GM19324 (cell line): Measurements from ENCODE around the gene EPS8L2.

Source experiments
- ATAC-seq: cut with Tn5 transposase; IDR thresholded peaks from one replicate; pipeline ENCODE4 v1.9.1; 2021; ENCODE audit warnings: mild to moderate bottlenecking, moderate library complexity; ENCODE audit not compliant: unreplicated experiment, low FRiP score

EPS8L2 gene

DNA sequence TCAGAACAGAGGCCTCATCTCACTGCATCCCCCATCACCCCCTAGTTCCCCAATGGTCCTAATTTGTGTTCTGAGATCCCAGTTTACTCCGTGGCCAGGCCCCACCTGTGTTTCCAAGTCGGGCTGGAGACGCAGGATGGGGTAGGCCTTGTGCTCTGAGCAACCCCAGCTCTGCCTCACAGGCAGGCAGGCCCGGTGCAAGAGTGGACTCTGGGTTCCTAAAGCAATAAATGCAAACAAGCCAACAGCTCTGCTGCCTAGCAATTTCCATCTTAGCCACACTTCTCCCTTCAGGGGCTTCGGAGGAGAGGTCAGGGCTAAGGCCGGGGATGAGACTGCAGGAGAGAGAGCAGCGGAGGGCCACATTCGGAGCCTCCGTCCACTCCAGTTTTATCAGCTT is 2.5 kb upstream of the EPS8L2 start:
- no peak for ATAC-seq

DNA sequence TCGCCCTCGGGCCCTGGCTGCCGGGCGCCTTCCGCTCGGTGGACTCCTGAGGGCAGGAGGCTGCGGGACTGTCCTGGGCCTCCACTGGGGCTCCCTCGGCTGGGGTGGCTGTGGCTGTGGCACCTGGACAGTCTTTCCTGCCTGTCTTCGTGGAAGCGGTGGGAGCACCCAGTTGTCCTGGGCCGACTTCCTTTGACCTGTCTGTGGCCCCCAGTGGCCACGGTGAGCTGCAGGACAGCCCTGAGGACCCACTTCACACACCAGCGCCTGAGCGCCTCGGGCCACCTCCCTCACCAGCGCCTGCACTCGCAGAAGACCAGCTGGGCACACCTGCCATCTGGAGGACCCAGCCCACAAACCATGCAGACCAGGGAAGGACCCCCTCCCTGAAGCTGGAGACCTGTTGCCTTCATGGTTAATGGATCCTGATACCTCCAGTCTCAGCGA is 1.8 kb upstream of the EPS8L2 start:
- no peak for ATAC-seq

DNA sequence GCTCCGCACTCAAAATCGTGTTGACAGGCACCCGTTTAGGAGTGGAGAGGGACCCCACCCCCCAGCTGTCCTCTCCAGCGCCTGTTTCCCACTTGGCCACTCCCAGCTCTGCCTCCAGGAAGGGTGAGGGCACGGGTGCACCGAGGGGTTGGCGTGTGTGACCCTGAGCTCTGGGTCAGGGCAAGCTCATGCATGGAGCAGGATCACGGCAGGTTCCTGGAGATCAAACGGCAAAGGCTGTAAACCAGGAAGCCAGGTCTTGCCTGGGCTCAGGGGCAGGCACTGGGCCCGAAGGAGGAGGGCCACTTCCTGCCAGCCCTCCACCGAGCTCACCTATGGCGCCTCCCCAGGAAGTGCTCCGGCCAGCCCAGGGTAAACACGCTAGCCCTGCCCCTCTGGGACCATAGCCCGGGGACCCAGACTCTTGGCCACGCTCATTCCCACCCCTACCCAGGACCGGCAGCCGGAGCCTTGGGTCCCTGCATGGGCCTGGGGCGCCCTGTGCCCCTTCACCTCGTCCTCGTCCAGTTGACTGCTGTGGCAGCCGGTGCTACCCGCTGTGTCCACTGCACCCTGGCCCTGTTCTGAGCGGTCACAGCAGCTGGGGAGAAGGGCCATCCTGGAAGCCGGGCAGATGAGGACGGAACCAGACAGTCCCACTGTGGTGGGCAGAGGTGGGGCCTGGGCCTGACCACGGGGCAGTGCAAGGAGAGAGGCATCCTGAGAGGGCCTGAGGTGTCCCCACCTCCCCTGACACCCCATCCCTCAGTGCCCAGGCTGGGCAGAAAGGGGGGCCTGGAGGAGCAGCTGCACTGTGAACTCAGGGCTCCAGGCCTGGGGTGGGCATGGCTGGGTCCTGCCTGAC is 1.0 kb upstream of the EPS8L2 start:
- no peak for ATAC-seq

DNA sequence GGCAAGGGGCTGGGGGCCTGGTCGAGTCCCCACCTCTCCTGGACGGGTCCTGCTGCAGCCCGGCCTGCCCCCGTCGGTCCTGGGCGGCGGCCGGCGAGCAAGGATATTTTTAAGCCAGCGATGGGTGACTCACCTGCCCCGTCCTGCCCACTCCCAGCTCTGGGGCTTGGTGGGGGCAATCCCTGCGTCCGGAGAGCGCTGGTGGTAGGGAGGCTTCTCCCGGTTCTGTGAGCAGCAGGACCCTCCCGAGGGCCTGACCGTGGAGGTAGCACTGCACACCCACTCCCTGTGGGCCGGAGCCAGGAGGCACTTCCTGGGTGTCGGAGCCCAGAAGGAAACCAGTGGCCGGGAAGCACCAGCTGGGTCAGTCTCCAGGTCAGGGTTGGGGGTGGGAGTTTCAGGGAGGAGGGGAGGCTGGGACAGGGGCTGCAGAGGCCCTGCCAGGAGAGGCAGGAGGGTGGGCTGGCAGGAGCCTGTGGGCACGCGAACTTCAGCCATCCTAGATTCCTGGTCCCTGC is 467 bp downstream of the EPS8L2 start:
- no peak for ATAC-seq

DNA sequence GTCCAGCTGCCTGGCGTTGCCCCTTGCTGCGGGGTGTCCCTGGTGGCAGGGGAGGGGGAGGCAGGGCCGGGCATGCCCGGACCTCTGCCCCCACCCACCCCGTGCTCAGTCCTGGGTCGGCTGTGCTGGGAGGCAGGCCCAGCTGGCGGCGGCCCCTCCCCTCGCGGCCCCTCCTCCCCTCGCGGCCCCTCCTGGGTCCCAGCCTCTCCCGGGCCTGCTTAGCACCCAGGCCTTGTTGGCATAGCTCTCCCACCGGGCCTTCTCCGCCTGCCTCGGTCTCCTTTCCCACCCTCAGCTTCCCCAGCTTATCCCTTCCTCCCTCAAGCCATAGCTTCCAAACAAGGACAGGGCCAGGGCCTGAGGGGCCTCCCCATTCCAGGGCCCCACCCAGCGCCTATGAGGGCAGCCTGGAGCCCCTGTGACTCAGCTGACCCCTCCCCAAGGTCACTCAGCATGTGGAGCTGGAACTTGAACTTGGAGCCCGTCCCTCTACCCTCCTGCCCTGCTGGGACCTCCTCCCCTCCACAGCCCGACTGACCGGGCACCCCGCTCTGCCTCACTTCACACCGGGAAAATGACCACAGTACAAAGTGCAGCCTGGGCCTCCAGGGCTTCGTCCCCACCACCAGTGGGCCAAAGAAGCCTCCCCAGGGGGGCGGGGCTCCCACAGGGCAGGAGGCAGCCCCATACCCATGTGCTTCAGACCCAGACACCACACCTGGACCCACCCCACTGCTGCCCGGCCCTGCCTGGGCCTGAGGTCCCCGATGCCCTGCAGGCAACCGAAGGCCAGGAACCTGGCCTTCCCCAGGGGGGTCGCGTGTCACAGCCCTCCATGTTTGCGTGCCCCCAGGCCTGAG is 1.2 kb downstream of the EPS8L2 start:
- ATAC-seq, result no peak

DNA sequence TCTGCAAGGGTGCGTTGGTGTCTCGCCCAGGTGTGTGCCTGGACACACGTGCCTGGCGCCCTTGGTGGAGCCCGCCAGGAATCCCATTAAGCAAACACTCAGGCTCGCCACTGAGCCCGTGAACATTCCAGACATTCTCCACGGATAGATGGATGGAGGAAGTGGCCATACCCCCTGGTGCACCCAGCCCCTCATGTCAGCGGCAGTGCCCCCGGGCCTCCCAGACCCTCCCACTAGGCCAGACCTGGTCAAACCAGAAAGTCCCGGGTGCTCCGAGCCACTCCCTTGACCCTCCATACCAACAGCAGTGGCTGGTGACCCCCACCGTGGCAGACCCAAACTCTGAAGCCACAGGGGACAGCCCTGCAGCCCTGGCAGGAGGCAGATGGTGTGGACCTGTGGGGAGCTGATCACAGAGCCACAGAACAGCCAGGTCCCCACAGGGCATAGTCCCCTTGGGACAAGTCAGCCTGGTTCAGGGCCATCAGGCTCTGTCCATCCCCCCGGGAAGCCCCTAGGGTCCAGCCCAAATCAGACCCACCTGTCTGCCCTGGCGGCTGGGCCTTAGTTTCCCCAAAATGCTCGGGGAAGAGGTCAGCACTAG is 1.9 kb downstream of the EPS8L2 start:
- no peak for ATAC-seq

DNA sequence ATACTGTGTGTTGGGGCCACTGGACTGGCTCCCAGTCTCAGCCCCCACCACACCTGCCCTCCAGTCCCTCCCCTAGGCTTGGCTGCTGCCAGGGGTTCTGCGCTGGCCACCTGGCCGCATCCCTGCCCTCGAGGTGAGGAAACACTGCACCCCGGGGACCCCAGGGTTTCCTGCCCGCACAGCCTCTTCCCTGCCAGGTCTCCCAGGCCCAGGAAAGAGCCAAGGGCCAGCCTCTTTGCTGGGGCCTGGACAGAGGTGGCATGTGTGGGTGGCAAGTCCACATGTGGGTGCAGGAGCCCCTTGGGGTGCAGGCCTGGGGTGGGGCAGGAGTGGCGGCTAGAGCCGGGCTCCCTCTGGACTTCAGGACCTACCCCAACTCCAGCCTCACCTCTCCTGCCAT is 2.5 kb downstream of the EPS8L2 start:
- no peak for ATAC-seq

DNA sequence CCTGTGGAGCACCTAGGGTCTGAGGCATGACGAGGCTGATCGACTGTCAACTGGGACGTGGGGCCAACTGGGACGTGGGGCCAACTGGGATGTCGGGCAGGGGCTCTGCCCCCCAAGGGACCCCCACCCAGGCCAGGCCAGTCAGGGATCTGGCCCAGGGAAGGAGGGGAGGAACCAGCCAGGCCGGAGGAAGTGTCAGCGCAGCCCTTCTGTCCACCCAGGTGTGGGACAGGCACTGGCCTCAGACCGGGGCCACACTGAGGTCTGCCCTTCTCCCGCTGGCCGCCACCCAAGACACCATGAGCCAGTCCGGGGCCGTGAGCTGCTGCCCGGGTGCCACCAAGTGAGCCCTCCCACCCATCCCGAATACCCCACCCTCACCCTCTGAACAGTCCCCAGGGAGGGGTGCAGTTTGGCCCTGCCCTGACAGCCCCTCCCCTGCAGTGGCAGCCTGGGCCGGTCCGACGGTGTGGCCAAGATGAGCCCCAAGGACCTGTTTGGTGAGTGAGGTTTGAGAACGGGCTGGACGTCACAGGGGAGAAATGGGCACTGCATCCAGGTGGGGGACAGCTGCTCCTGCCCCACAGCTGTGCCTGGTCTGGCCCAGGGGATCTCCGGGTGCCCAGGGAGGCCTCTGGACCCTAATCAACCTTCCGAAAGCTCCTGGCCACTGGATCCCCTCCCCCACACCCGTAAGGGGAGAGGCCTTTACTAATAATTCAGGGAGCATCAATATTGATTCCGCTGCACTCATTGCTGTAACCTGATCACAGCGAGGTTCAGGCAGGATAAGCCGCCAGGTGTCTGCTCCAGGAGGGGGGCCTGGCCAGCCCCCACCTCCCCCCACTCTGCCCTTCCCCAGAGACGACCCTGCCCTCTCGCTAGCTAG is 3.3 kb downstream of the EPS8L2 start:
- ATAC-seq, result no peak

DNA sequence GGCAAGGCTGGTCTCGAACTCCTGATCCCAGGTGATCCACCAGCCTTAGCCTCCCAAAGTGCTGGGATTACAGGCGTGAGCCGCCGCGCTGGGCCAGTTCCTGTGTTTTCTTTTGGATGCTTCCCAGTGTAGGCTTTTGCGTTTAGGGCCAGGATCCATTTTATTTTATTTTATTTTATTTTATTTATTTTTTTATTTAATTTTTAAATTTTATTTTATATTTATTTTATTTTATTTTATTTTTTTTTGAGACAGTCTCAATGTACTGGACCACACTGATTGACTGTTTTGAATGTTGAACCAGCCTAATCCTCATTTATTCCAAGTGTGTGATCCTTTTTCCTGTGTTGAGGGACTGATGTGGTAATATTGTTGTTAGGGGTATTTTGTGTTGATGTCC is 8.4 kb downstream of the EPS8L2 start:
- no peak for ATAC-seq

DNA sequence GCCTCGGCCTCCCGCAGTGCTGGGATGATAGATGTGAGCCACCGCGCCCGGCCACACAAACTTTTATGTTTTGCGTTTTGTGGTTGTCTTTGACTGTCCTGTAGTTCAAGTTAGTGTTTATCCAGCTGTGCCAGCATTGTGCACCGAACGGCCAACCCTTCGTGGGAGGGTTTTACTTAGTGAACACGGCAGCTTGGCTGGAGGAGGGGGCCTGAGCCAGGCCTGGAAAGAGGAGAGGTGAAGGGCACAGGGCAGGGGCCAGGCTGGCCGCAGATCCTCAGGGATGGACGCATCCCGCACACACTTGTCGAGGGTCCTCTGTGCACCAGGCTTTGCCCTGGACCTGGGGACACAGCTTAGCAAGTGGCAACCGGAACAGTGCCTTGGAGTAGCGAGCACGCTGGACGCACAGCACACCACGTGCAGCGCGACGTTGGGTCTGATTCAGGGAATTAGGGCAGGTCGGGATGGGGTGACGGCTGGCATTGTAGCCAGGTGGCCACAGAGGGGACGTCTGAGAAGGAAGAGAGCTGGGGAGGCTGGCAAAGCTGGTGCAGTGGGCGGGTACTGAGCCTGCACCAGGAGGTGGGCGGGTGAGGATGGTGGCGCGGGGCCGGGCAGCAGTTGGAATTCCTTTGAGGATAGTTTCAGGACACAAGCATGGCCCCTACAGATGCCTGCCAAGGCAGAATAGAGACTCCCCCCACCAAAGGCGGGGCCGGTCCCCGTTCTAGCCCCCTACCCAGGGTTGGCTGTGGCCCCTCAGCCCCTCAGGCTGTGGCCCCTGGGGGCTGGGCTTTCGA is 13.4 kb downstream of the EPS8L2 start:
- no peak for ATAC-seq

DNA sequence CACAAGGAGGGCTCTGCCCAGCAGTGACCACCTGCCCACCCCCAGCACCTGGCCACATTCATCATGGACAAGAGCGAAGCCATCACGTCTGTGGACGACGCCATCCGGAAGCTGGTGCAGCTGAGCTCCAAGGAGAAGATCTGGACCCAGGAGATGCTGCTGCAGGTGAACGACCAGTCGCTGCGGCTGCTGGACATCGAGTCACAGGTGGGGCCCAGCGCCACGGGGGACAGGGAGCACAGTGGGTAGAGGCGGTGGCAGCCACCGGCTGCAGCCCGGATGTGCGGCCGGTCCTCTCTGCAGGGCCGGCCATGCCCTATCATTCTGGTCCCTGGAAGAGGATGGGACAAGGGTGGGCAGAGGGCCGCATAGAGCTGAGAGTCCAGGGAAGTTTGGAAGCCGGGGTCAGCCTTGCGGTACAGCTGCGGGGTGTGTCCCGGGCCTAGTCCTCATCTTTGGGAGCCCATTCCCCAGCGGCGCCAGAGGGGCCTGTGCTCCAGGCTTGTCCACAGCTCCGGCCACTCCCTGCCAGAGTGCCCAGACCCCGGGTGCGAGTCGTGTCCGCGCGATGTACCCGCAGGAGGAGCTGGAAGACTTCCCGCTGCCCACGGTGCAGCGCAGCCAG is 14.1 kb downstream of the EPS8L2 start:
- no peak for ATAC-seq

DNA sequence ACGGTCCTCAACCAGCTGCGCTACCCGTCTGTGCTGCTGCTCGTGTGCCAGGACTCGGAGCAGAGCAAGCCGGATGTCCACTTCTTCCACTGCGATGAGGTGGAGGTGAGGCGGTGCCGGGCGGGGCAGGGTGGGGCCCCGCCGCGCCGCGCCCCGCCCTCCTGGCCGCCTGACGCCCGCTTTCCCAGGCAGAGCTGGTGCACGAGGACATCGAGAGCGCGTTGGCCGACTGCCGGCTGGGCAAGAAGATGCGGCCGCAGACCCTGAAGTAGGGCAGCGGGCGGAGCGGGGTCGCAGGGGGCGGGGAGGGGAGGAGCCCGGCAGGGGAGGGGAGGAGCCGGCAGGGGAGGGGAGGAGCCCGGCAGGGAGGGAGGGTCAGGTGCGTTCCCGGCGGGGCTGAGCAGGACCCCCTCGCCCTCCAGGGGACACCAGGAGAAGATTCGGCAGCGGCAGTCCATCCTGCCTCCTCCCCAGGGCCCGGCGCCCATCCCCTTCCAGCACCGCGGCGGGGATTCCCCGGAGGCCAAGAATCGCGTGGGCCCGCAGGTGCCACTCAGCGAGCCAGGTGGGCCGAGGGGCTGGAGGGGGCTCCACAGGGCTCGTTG is 14.7 kb downstream of the EPS8L2 start:
- ATAC-seq, result no peak

DNA sequence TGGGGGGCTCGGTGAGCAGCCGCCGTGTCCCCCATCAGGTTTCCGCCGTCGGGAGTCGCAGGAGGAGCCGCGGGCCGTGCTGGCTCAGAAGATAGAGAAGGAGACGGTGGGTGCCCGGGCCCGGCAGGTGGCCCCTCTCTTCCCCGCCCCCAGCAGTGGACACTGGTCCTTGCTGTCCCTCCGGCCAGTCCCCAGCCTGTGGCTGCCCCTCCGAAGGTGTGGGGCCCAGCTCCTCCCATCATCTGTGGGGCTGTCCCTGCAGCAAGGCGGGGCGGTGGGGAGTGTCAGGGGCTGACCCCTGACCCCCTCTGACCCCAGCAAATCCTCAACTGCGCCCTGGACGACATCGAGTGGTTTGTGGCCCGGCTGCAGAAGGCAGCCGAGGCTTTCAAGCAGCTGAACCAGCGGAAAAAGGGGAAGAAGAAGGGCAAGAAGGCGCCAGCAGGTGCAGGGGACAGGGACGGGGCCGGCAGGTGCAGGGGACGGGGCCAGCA is 15.3 kb downstream of the EPS8L2 start:
- ATAC-seq, result no peak

DNA sequence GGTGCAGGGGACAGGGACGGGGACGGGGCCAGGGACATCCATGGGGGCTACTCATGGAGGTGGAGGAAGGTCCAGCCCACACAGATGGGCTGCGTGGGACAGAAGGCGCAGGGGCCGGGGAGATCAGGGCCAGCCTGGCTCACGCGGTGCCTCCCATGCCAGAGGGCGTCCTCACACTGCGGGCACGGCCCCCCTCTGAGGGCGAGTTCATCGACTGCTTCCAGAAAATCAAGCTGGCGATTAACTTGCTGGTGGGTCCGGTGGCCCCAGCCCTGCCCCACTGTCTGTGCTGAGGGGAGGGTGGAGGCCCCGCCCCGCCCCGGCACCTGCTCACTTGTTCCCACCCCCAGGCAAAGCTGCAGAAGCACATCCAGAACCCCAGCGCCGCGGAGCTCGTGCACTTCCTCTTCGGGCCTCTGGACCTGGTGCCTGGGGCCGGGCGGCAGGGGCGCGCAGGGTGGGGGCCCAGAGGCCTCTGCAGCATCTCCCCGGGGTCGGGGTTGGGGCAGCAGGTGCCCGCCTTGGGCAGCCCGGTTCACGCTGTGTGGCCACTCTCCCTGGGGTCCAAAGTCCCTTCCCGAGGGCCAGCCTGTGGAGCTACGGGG is 15.8 kb downstream of the EPS8L2 start:
- ATAC-seq, result no peak

DNA sequence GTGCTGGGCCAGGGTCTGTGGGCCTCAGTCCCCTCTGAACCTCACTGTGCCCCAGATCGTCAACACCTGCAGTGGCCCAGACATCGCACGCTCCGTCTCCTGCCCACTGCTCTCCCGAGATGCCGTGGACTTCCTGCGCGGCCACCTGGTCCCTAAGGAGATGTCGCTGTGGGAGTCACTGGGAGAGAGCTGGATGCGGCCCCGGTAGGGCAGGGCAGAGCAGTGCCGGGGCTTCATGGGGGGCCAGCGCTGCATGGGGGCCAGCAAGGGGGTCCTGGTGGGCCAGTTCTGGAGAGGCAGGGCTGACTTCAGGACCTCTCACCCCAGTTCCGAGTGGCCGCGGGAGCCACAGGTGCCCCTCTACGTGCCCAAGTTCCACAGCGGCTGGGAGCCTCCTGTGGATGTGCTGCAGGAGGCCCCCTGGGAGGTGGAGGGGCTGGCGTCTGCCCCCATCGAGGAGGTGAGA is 16.3 kb downstream of the EPS8L2 start:
- ATAC-seq, result no peak

DNA sequence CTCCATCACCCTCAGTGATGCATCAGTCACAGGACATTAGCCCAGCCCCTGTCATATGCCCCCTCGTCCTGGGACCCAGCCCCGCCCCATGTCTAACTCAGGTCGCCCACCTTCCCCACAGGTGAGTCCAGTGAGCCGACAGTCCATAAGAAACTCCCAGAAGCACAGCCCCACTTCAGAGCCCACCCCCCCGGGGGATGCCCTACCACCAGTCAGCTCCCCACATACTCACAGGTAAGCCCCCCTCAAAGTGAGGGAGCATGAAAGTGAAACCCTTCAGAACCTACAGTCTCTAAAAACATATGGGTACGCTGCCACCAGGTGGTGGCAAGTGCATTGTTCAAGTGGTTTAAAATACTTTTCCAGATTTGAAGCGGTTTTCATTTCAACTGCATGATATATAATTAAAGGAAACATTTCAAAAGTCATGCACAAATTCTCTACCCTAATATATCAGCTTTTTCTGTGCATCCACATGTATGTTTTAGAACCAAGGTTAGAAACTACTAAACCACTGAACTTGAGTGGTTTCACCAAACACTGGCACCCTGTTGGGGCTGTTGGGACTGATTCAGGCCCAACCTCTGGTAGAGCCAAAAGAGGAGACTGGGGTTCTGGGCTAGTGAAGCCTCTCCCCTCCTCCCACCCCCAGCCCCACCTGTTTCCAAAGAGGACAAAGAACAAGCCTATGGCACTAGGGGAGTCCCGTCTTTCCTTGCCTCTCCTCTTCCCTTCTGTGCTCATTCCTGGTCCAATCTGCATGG is 17.3 kb downstream of the EPS8L2 start:
- no peak for ATAC-seq
